Smooth muscle cell (in vitro differentiated cells): Measurements from ENCODE around the gene TMEM150C. TPM values are rescaled to one million over a fixed set of nuclear protein-coding genes. Genes with fewer than 3 reads are reported as not detected.

ENCODE experiments used
- DNase-seq: peaks from one replicate; lab custom pipeline; 2025; ENCODE audit not compliant: unreplicated experiment; lab: John Stamatoyannopoulos, UW
- H2AFZ ChIP-seq: fragments of 200-600 bp; sonication (generic); 2 replicates; pipeline ENCODE4 v1.6.0; 2016; ENCODE audit warnings: antibody characterized with exemption, low read depth, mild to moderate bottlenecking
- H3F3A ChIP-seq: fragments of 200-600 bp; sonication (generic); 2 replicates; pipeline ENCODE4 v1.6.0; 2017; ENCODE audit warnings: antibody characterized with exemption, low read depth
- H3K27ac ChIP-seq: fragments of 200-600 bp; sonication (generic); 2 replicates; pipeline ENCODE4 v1.5.1; 2016; ENCODE audit warnings: low read depth, mild to moderate bottlenecking
- H3K27me3 ChIP-seq: fragments of 200-600 bp; sonication (generic); 2 replicates; pipeline ENCODE4 v1.6.1; 2016; ENCODE audit warnings: low read depth, mild to moderate bottlenecking
- H3K36me3 ChIP-seq: fragments of 200-600 bp; sonication (generic); 2 replicates; pipeline ENCODE4 v1.5.1; 2016; ENCODE audit warnings: low read depth
- H3K4me1 ChIP-seq: fragments of 200-600 bp; sonication (generic); 2 replicates; pipeline ENCODE4 v1.5.1; 2016; ENCODE audit warnings: low read depth
- H3K4me2 ChIP-seq: fragments of 200-600 bp; sonication (generic); 2 replicates; pipeline ENCODE4 v1.6.0; 2016; ENCODE audit warnings: mild to moderate bottlenecking
- H3K4me3 ChIP-seq: fragments of 200-600 bp; sonication (generic); 2 replicates; pipeline ENCODE4 v1.5.1; 2016; ENCODE audit warnings: mild to moderate bottlenecking
- H3K79me2 ChIP-seq: fragments of 200-600 bp; sonication (generic); 2 replicates; pipeline ENCODE4 v1.6.0; 2016; ENCODE audit warnings: low read depth, mild to moderate bottlenecking
- H3K9ac ChIP-seq: fragments of 200-600 bp; sonication (generic); 2 replicates; pipeline ENCODE4 v1.6.0; 2016; ENCODE audit warnings: low read depth
- H3K9me3 ChIP-seq: fragments of 200-600 bp; sonication (generic); replicated peaks from 2 replicates; pipeline ENCODE4 v1.5.1; 2016; ENCODE audit warnings: low read depth
- H4K20me1 ChIP-seq: fragments of 200-600 bp; sonication (generic); 2 replicates; pipeline ENCODE4 v1.6.0; 2016; ENCODE audit warnings: low read depth
- WGBS: methylation state at CpG from one replicate; pipeline ENCODE4 v1.1.7; 2016; ENCODE audit warnings: low lambda C conversion rate; 5-methylcytosine and 5-hydroxymethylcytosine counted together
- polyA plus RNA-seq: library from polyadenylated mRNA; unstranded; fragments of >200 nt; fragmentation: Nextera tagmentation; extraction: Ambion mirVana; gene quantifications from 2 replicates; pipeline ENCODE4 v1.2.1, GENCODE V29; 2016
- total RNA-seq: library from RNA; depleted of rRNA; stranded (reverse); fragments of >200 nt; gene quantifications from 2 replicates; pipeline ENCODE4 v1.2.3, GENCODE V29; 2014
- TF ChIP-seq, protein P1 (sequence below): fragments of 200-600 bp; sonication (generic); IDR thresholded peaks from 2 replicates; pipeline ENCODE4 v1.5.1; 2017; ENCODE audit warnings: borderline replicate concordance, mild to moderate bottlenecking, antibody characterized with exemption; ENCODE audit not compliant: insufficient read depth, poor library complexity, severe bottlenecking

Gene TMEM150C
- total and polyA plus RNA-seq, 2 experiments from 2014 or later, result 0.55 to 8.0 TPM

DNA sequence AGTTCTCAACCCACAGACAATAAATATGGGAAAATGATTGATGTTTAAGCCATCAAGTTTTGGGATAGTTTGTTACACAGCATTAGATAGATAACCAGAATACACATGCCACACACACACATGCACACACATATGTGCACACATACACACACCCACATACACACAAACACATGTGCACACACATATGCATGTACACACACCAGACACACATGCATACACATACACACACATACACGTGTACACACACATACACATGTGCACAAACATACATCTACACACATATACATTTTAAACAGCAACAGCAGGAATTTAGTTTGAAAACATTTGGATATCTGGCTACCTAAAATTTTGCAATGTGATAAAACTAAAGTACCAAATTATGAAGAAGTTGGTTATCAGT, 42.7 kb upstream of the TMEM150C start:
- no peak overlapping the region for H2AFZ ChIP-seq
- H4K20me1 ChIP-seq, result no peaks in the 10 kb centered on the region
- WGBS, result 73% methylated on average over 1 of the region's 1 CpG
- TF ChIP-seq, protein P1, sequence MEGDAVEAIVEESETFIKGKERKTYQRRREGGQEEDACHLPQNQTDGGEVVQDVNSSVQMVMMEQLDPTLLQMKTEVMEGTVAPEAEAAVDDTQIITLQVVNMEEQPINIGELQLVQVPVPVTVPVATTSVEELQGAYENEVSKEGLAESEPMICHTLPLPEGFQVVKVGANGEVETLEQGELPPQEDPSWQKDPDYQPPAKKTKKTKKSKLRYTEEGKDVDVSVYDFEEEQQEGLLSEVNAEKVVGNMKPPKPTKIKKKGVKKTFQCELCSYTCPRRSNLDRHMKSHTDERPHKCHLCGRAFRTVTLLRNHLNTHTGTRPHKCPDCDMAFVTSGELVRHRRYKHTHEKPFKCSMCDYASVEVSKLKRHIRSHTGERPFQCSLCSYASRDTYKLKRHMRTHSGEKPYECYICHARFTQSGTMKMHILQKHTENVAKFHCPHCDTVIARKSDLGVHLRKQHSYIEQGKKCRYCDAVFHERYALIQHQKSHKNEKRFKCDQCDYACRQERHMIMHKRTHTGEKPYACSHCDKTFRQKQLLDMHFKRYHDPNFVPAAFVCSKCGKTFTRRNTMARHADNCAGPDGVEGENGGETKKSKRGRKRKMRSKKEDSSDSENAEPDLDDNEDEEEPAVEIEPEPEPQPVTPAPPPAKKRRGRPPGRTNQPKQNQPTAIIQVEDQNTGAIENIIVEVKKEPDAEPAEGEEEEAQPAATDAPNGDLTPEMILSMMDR, result no peak
- H3K9me3 ChIP-seq, result no peaks in the 10 kb centered on the region
- no peak overlapping the region for H3K4me2 ChIP-seq
- no peaks in the 10 kb centered on the region for H3F3A ChIP-seq
- H3K27ac ChIP-seq, result no peak overlapping the region
- no peak for DNase-seq
- H3K27me3 ChIP-seq, result no peaks in the 10 kb centered on the region
- no peak overlapping the region for H3K9ac ChIP-seq
- H3K4me1 ChIP-seq, result no peaks in the 10 kb centered on the region
- no peaks in the 10 kb centered on the region for H3K79me2 ChIP-seq
- no peaks in the 10 kb centered on the region for H3K36me3 ChIP-seq
- H3K4me3 ChIP-seq, result no peak overlapping the region

- Histone ChIP-seq H3K9ac (no peak overlapping the region), H3K79me2 (no peaks in the 10 kb centered on the region), H3K4me1 (no peaks in the 10 kb centered on the region), H3K9me3 (no peaks in the 10 kb centered on the region), H3K27me3 (no peaks in the 10 kb centered on the region), H3K36me3 (no peaks in the 10 kb centered on the region), H4K20me1 (no peaks in the 10 kb centered on the region), H3K4me3 (no peak overlapping the region), H2AFZ (no peak overlapping the region), H3F3A (no peaks in the 10 kb centered on the region), H3K27ac (no peak overlapping the region), H3K4me2 (no peak overlapping the region)
- TF ChIP-seq, protein P1, result no peak
- 90% methylated on average over 9 of the region's 9 CpGs for WGBS
- DNase-seq, result no peak
Measured at GRCh38 chr4:82601242-82602015, 39.6 kb upstream of the TMEM150C start.

DNA sequence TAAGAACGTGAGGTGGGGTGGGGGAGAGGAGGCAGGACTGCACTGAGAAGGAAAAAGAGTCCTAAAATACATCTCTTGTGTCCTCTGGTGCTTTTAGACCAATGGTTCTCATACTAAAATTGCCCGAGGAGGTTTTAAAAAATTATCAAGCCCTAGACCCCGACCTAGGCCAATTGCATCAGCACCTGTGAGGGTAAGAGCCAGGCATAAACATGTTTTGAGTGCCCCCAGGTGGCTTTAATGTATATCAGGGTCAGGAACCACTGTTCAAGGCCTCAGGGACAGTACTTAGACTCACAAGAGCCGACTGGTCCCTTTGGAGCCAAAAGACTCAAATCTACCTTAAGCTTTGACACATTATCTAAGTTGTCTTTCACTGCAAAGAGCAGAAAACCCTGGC, 37.5 kb upstream of the TMEM150C start:
- H3K4me2 ChIP-seq, result no peak overlapping the region
- no peak for DNase-seq
- no peaks in the 10 kb centered on the region for H3K36me3 ChIP-seq
- no peaks in the 10 kb centered on the region for H3K79me2 ChIP-seq
- H3K27me3 ChIP-seq, result no peaks in the 10 kb centered on the region
- H3K9me3 ChIP-seq, result no peaks in the 10 kb centered on the region
- no peak overlapping the region for H3K4me3 ChIP-seq
- H4K20me1 ChIP-seq, result no peaks in the 10 kb centered on the region
- no peaks in the 10 kb centered on the region for H3K4me1 ChIP-seq
- no peaks in the 10 kb centered on the region for H3F3A ChIP-seq
- no peak overlapping the region for H3K9ac ChIP-seq
- H3K27ac ChIP-seq, result no peak overlapping the region
- TF ChIP-seq, protein P1, result no peak
- H2AFZ ChIP-seq, result no peak overlapping the region
- WGBS, result 71% methylated on average over 4 of the region's 4 CpGs

DNA sequence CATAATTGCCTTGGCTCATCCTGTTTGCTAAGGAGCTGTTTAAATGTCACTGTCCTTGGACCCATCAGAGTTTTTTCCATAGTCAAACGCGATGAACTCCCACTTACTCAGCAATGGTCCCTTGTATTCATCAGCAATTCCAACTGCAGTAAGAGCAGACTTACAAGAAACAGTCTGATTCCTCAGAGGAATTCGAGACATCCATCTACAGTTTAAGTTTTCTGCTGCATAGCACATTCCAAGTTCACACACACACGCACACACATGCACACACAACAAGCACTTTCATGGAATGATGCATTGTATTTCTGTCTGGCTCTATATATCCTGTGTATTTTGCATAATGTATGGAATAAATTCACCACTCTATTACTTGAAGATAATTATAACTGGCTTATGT, 32.7 kb upstream of the TMEM150C start:
- TF ChIP-seq, protein P1, result no peak
- WGBS, result 74% methylated on average over 4 of the region's 4 CpGs
- no peak for DNase-seq
- no peaks in the 10 kb centered on the region for H3K4me1 ChIP-seq
- no peak overlapping the region for H2AFZ ChIP-seq
- no peaks in the 10 kb centered on the region for H3K9me3 ChIP-seq
- H3K79me2 ChIP-seq, result no peaks in the 10 kb centered on the region
- no peaks in the 10 kb centered on the region for H3K27me3 ChIP-seq
- no peak overlapping the region for H3K9ac ChIP-seq
- H4K20me1 ChIP-seq, result no peaks in the 10 kb centered on the region
- no peak overlapping the region for H3K27ac ChIP-seq
- no peak overlapping the region for H3K4me3 ChIP-seq
- no peaks in the 10 kb centered on the region for H3F3A ChIP-seq
- no peaks in the 10 kb centered on the region for H3K36me3 ChIP-seq
- no peak overlapping the region for H3K4me2 ChIP-seq
